Left lung (tissue), 10 donors: ENCODE data around the gene GLYR1. TPM values are rescaled to one million over a fixed set of nuclear protein-coding genes. Genes with fewer than 3 reads are reported as not detected.

ENCODE experiments used
- ATAC-seq: fragments of 200-7000 bp; cut with Tn5 transposase; one replicate; pipeline ENCODE4 v1.9.1; 2020; ENCODE audit warnings: moderate library complexity
- DNase-seq, 4 donors: peaks; one replicate each; pipeline ENCODE4 v3.0.0-alpha.2; 2013 to 2020
- H3K27ac ChIP-seq, 2 donors: fragments of 200-600 bp; sonication (generic) in 1 of 2; one replicate each; pipeline versions ENCODE4 v1.5.0 to v1.8.0; 2020 to 2021
- H3K27me3 ChIP-seq, 2 donors: fragments of 200-600 bp; sonication (generic) in 1 of 2; one replicate each; pipeline versions ENCODE4 v1.5.0 to v1.8.0; 2020 to 2021
- H3K36me3 ChIP-seq, 2 donors: fragments of 200-600 bp; sonication (generic) in 1 of 2; one replicate each; pipeline versions ENCODE4 v1.5.0 to v1.8.0; 2020 to 2021
- H3K4me1 ChIP-seq, 2 donors: fragments of 200-600 bp; one replicate each; pipeline ENCODE4 v1.8.0; 2021
- H3K4me3 ChIP-seq, 2 donors: fragments of 200-600 bp; sonication (generic) in 1 of 2; one replicate each; pipeline versions ENCODE4 v1.5.0 to v1.8.0; 2020 to 2021; ENCODE audit warnings: mild to moderate bottlenecking in 1 of 2
- H3K9me3 ChIP-seq, 2 donors: fragments of 200-600 bp; sonication (generic) in 1 of 2; one replicate each; pipeline versions ENCODE4 v1.5.0 to v1.8.0; 2020 to 2021
- CTCF ChIP-seq, 2 donors: fragments of 200-600 bp; sonication (generic) in 1 of 2; IDR thresholded peaks; one replicate each; pipeline versions ENCODE4 v1.5.0 to v1.8.0; 2021; ENCODE audit warnings: antibody characterized with exemption in 2 of 2
- intact Hi-C, 2 donors: fragments of 100-400 bp; cut with DNase I; formaldehyde crosslinking; loops; one replicate each; pipeline versions ENCODE4 v1.11.2 to v1.14.2; 2022
- polyA plus RNA-seq, 6 donors: library from polyadenylated mRNA; unstranded; fragments of 120-200 nt; gene quantifications; one replicate each; pipeline ENCODE4 v1.2.1, GENCODE V29; 2013; ENCODE audit not compliant: insufficient read length in 6 of 6
- total RNA-seq, 2 donors: library from RNA; stranded (reverse); fragmentation: NEBNext Ultra II Directional; extraction: Animal tissue kit (Norgen Biotek cat#: 25700); gene quantifications; one replicate each; pipeline ENCODE4 v1.2.1, GENCODE V29; 2021
- donor health status: DM: no; HTN: yes; CAD: no.
- donor health status: DM: no; HTN: no; CAD: no.

The GLYR1 gene
- total and polyA plus RNA-seq, 8 donors: 65.2 to 128 (median 113) TPM

- Histone ChIP-seq H3K9me3 (no peaks in the 10 kb centered on the region), H3K36me3 (peaks cover 0 to 76% of the 10 kb centered on the region in 2 donors), H3K27me3 (no peaks in the 10 kb centered on the region), H3K4me1 (no peaks in the 10 kb centered on the region), H3K27ac (no peak overlapping the region), H3K4me3 (no peak overlapping the region)
- intact Hi-C loops: no loop called here
- DNase-seq (peak in 1 of 4 donors; percentile 69), ATAC-seq (no peak)
- no peak for TF ChIP-seq CTCF (IDR thresholded peaks at IDR 0.05)
Observed at GRCh38 chr16:4893103-4893862, 46.2 kb upstream of the GLYR1 start.

GRCh38 chr16:4892361-4893102, 45.4 kb upstream of the GLYR1 start:
- no peaks in the 10 kb centered on the region for H3K27me3 ChIP-seq
- DNase-seq (peak in 2 of 4 donors; percentile 51 to 59), ATAC-seq (no peak)
- peaks cover 0 to 77% of the 10 kb centered on the region in 2 donors for H3K36me3 ChIP-seq
- H3K27ac ChIP-seq: no peak overlapping the region
- intact Hi-C loops: no loop called here
- H3K4me1 ChIP-seq: no peaks in the 10 kb centered on the region
- TF ChIP-seq CTCF (IDR thresholded peaks at IDR 0.05): no peak
- H3K4me3 ChIP-seq: no peak overlapping the region
- H3K9me3 ChIP-seq: no peaks in the 10 kb centered on the region

GRCh38 chr16:4891886-4892216, 44.8 kb upstream of the GLYR1 start:
- no peak overlapping the region for H3K4me3 ChIP-seq
- no peaks in the 10 kb centered on the region for H3K4me1 ChIP-seq
- no peaks in the 10 kb centered on the region for H3K27me3 ChIP-seq
- no peak overlapping the region for H3K27ac ChIP-seq
- peak in 1 of 4 donors; percentile 47 for DNase-seq
- peaks cover 0 to 77% of the 10 kb centered on the region in 2 donors for H3K36me3 ChIP-seq
- no peak for ATAC-seq
- intact Hi-C loops: no loop called here
- no peak for TF ChIP-seq CTCF (IDR thresholded peaks at IDR 0.05)
- no peaks in the 10 kb centered on the region for H3K9me3 ChIP-seq

GRCh38 chr16:4891097-4891885, 44.2 kb upstream of the GLYR1 start:
- H3K27me3 ChIP-seq: no peaks in the 10 kb centered on the region
- ATAC-seq: no peak
- H3K27ac ChIP-seq: no peak overlapping the region
- intact Hi-C loops: no loop called here
- H3K4me1 ChIP-seq: no peaks in the 10 kb centered on the region
- no peak for TF ChIP-seq CTCF (IDR thresholded peaks at IDR 0.05)
- H3K4me3 ChIP-seq: no peak overlapping the region
- H3K9me3 ChIP-seq: no peaks in the 10 kb centered on the region
- peak in 1 of 4 donors; percentile 54 for DNase-seq
- peaks cover 0 to 82% of the 10 kb centered on the region in 2 donors for H3K36me3 ChIP-seq

- H3K4me3 ChIP-seq: no peak overlapping the region
- no peaks in the 10 kb centered on the region for H3K9me3 ChIP-seq
- peak in 1 of 4 donors; percentile 38 for DNase-seq
- intact Hi-C loops: no loop called here
- H3K4me1 ChIP-seq: no peaks in the 10 kb centered on the region
- no peak for TF ChIP-seq CTCF (IDR thresholded peaks at IDR 0.05)
- no peak overlapping the region for H3K27ac ChIP-seq
- H3K27me3 ChIP-seq: no peaks in the 10 kb centered on the region
- H3K36me3 ChIP-seq: peaks cover 0 to 88% of the 10 kb centered on the region in 2 donors
- no peak for ATAC-seq
Observed at GRCh38 chr16:4890686-4891085, 43.6 kb upstream of the GLYR1 start.
